PC-3 (cell line): Measurements from ENCODE around the gene PCDHB10. TPM values are rescaled to one million over a fixed set of nuclear protein-coding genes. Genes with fewer than 3 reads are reported as not detected.
A peak's percentile ranks its signal among the peaks of the same experiment; 100 is the strongest.
"Not testable (repeated sequence)": the region's sequence is repeated elsewhere in the genome, so short reads cannot be mapped to it uniquely, and the experiment has no call there.

Source experiments
- ATAC-seq: fragments of 200-7000 bp; cut with Tn5 transposase; 2 replicates; pipeline ENCODE4 v1.9.1; 2020; ENCODE audit warnings: mild to moderate bottlenecking, moderate library complexity
- BruUV-seq: library from RNA; stranded (reverse); fragments of 400-500 nt; replicated peaks from 2 replicates; lab custom pipeline; 2021; lab: Mats Ljungman, UMichigan
- CTCF ChIA-PET: fragments of 300-600 bp; sonication (Branson Sonifier 250); formaldehyde crosslinking; loops from one replicate; lab custom pipeline; 2022; ENCODE audit warnings: antibody characterized with exemption; lab: Charles Lee
- POLR2A ChIA-PET: fragments of 300-600 bp; sonication (Branson Sonifier 250); formaldehyde crosslinking; loops from one replicate; lab custom pipeline; 2022; ENCODE audit warnings: antibody characterized with exemption; ENCODE audit not compliant: unreplicated experiment; lab: Charles Lee
- DNase-seq: peaks from one replicate; pipeline ENCODE4 v3.0.0-alpha.2; 2015
- H2AFZ ChIP-seq: fragments of 300-600 bp; sonication (generic); 2 replicates; pipeline ENCODE4 v1.6.0; 2016; ENCODE audit warnings: antibody characterized with exemption, low read length
- H3F3A ChIP-seq: fragments of 300-600 bp; sonication (generic); one replicate; pipeline ENCODE4 v1.6.0; 2017; ENCODE audit warnings: antibody characterized with exemption, low read length, control low read depth, mild to moderate bottlenecking; ENCODE audit not compliant: unreplicated experiment
- H3K27ac ChIP-seq: fragments of 300-600 bp; sonication (generic); 2 replicates; pipeline ENCODE4 v1.5.1; 2016; ENCODE audit warnings: mild to moderate bottlenecking, low read length
- H3K27me3 ChIP-seq: fragments of 300-600 bp; sonication (generic); 2 replicates; pipeline ENCODE4 v1.6.1; 2016; ENCODE audit warnings: low read length, mixed read lengths
- H3K36me3 ChIP-seq: fragments of 300-600 bp; sonication (generic); 2 replicates; pipeline ENCODE4 v1.6.1; 2016; ENCODE audit warnings: low read depth, mixed run types, low read length, mixed read lengths
- H3K4me1 ChIP-seq: fragments of 300-600 bp; sonication (generic); 2 replicates; pipeline ENCODE4 v1.5.1; 2016; ENCODE audit warnings: low read length; ENCODE audit not compliant: insufficient read depth
- H3K4me2 ChIP-seq: fragments of 300-600 bp; sonication (generic); 2 replicates; pipeline ENCODE4 v1.6.0; 2016; ENCODE audit warnings: low read length
- H3K4me3 ChIP-seq: fragments of 300-600 bp; sonication (generic); 2 replicates; pipeline ENCODE4 v1.5.1; 2016; ENCODE audit warnings: mild to moderate bottlenecking, low read length, mixed read lengths
- H3K79me2 ChIP-seq: fragments of 300-600 bp; sonication (generic); 2 replicates; pipeline ENCODE4 v1.6.1; 2017; ENCODE audit warnings: low read length, mixed read lengths
- H3K9ac ChIP-seq: fragments of 300-600 bp; sonication (generic); 2 replicates; pipeline ENCODE4 v1.6.0; 2016; ENCODE audit warnings: mild to moderate bottlenecking, low read length
- H3K9me2 ChIP-seq: fragments of 300-600 bp; sonication (generic); replicated peaks from 2 replicates; pipeline ENCODE4 v1.6.1; 2016; ENCODE audit warnings: mixed run types, low read length, mixed read lengths
- H3K9me3 ChIP-seq: fragments of 300-600 bp; sonication (generic); 2 replicates; pipeline ENCODE4 v1.6.1; 2016; ENCODE audit warnings: low read length, mixed read lengths
- H4K20me1 ChIP-seq: fragments of 300-600 bp; sonication (generic); 2 replicates; pipeline ENCODE4 v1.6.1; 2016; ENCODE audit warnings: low read length, mixed read lengths
- CTCF ChIP-seq: fragments of 300-600 bp; sonication (generic); conservative IDR thresholded peaks from 2 replicates; pipeline ENCODE4 v1.5.1; 2017; ENCODE audit warnings: antibody characterized with exemption, low read depth, mild to moderate bottlenecking, low read length
- EZH2 ChIP-seq: fragments of 300-600 bp; sonication (generic); IDR thresholded peaks from one replicate; pipeline ENCODE4 v1.6.1; 2017; ENCODE audit warnings: antibody characterized with exemption, mild to moderate bottlenecking, low read length; ENCODE audit not compliant: unreplicated experiment
- intact Hi-C: fragments of 100-400 bp; cut with micrococcal nuclease; formaldehyde crosslinking; loops from 2 replicates; pipeline ENCODE4 v1.9.0; 2023
- total RNA-seq: library from RNA; depleted of rRNA; stranded (reverse); fragments of >200 nt; gene quantifications from 2 replicates; pipeline ENCODE4 v1.2.3, GENCODE V29; 2014

The PCDHB10 gene
- total RNA-seq, 1 experiment from 2014 or later: 0.33 TPM

- H3F3A ChIP-seq, H3K4me2 ChIP-seq, POLR2A ChIA-PET, ATAC-seq, H3K9ac ChIP-seq, H2AFZ ChIP-seq, H3K4me3 ChIP-seq, H3K9me2 ChIP-seq, H3K4me1 ChIP-seq, H3K9me3 ChIP-seq, H3K27ac ChIP-seq, H3K27me3 ChIP-seq, H3K36me3 ChIP-seq, H3K79me2 ChIP-seq, CTCF ChIA-PET, BruUV-seq, DNase-seq, intact Hi-C loops, H4K20me1 ChIP-seq: not testable (repeated sequence)
Measured at GRCh38 chr5:141215504-141215903, 23.4 kb downstream of the PCDHB10 start.

GRCh38 chr5:141216035-141216434, 23.9 kb downstream of the PCDHB10 start:
- BruUV-seq, H3K9me2 ChIP-seq, H3K79me2 ChIP-seq, H3K27ac ChIP-seq, ATAC-seq, H3K4me2 ChIP-seq, H3F3A ChIP-seq, H3K9ac ChIP-seq, H3K4me3 ChIP-seq, H3K9me3 ChIP-seq, H2AFZ ChIP-seq, POLR2A ChIA-PET, intact Hi-C loops, CTCF ChIA-PET, DNase-seq, H3K27me3 ChIP-seq, H3K36me3 ChIP-seq, H4K20me1 ChIP-seq, H3K4me1 ChIP-seq: not testable (repeated sequence)

- Histone ChIP-seq H3K4me3 (peak within 1 kb of the TSS; percentile 52), H3K79me2 (no peaks in the 10 kb centered on the region), H3K9ac (no peak within 1 kb of the TSS), H3K4me2 (peak within 1 kb of the TSS; percentile 55), H3K36me3 (no peaks in the 10 kb centered on the region), H4K20me1 (no peaks in the 10 kb centered on the region), H3K27ac (no peak within 1 kb of the TSS), H3K27me3 (no peaks in the 10 kb centered on the region), H3K9me2 (no peaks in the 10 kb centered on the region), H3K9me3 (peaks cover 7% of the 10 kb centered on the region; the same call in 1 of the 2 replicates), H3F3A (no peaks in the 10 kb centered on the region), H2AFZ (peak within 1 kb of the TSS; percentile 61), H3K4me1 (no peaks in the 10 kb centered on the region)
- intact Hi-C loops: no loop called here
- CTCF ChIA-PET: no interaction called here
- POLR2A ChIA-PET: no interaction called here
- TF ChIP-seq CTCF (peak; percentile 47), EZH2 (no peak)
- BruUV-seq: no TSS peak
- ATAC-seq (no peak), DNase-seq (peak; percentile 43)
Measured at GRCh38 chr5:141223112-141223783, 31.1 kb downstream of the PCDHB10 start, which contains the start of gene PCDHB14. PCDHB14 (plus strand) TSS chr5:141223343; CDS start chr5:141223506, 163 bp downstream.

- H3K9me2 ChIP-seq, H2AFZ ChIP-seq, H3K27me3 ChIP-seq, DNase-seq, H3K36me3 ChIP-seq, H3F3A ChIP-seq, H4K20me1 ChIP-seq, BruUV-seq, H3K4me2 ChIP-seq, H3K27ac ChIP-seq, ATAC-seq, intact Hi-C loops, H3K4me1 ChIP-seq, H3K9ac ChIP-seq, POLR2A ChIA-PET, CTCF ChIA-PET, H3K9me3 ChIP-seq, H3K4me3 ChIP-seq, H3K79me2 ChIP-seq: not testable (repeated sequence)
Measured at GRCh38 chr5:141224844-141225243, 32.7 kb downstream of the PCDHB10 start.

- BruUV-seq, POLR2A ChIA-PET, ATAC-seq: not testable (repeated sequence)
Measured at GRCh38 chr5:141225421-141225820, 33.3 kb downstream of the PCDHB10 start.

More at GRCh38 chr5:141225421-141225820, 33.3 kb downstream of the PCDHB10 start:
- DNase-seq, intact Hi-C loops, H3K27ac ChIP-seq, H3K9ac ChIP-seq, H3K79me2 ChIP-seq, H3K9me3 ChIP-seq, H3K4me2 ChIP-seq, H2AFZ ChIP-seq, H3K9me2 ChIP-seq, H4K20me1 ChIP-seq, H3K36me3 ChIP-seq, H3K4me3 ChIP-seq, H3K4me1 ChIP-seq, H3K27me3 ChIP-seq, H3F3A ChIP-seq, CTCF ChIA-PET: not testable (repeated sequence)
